Right lobe of liver (tissue), 6 donors: ENCODE results near the gene DISP3. TPM values are rescaled to one million over a fixed set of nuclear protein-coding genes. Genes with fewer than 3 reads are reported as not detected.

Experiments used
- ATAC-seq, 4 donors: fragments of 200-7000 bp; cut with Tn5 transposase; one replicate each; pipeline ENCODE4 v1.9.1; 2020; ENCODE audit warnings: mild to moderate bottlenecking in 4 of 4, moderate library complexity in 4 of 4
- DNase-seq, 3 donors: peaks; one replicate each; pipeline ENCODE4 v3.0.0-alpha.2; 2020
- H3K27ac ChIP-seq, 3 donors: fragments of 200-600 bp; one replicate each; pipeline ENCODE4 v1.8.0; 2022
- H3K27me3 ChIP-seq, 2 donors: fragments of 200-600 bp; one replicate each; pipeline ENCODE4 v1.8.0; 2022
- H3K36me3 ChIP-seq, 4 donors: fragments of 200-600 bp; sonication (generic) in 1 of 4; one replicate each; pipeline versions ENCODE4 v1.5.1 to v1.8.0; 2017 to 2022; ENCODE audit warnings: control low read depth in 1 of 4
- H3K4me1 ChIP-seq, 4 donors: fragments of 200-600 bp; sonication (generic) in 1 of 4; one replicate each; pipeline versions ENCODE4 v1.5.1 to v1.8.0; 2017 to 2022; ENCODE audit warnings: control low read depth in 1 of 4
- H3K4me3 ChIP-seq, 3 donors: fragments of 200-600 bp; one replicate each; pipeline ENCODE4 v1.8.0; 2022
- H3K9me3 ChIP-seq, 4 donors: fragments of 200-600 bp; sonication (generic) in 1 of 4; one replicate each; pipeline versions ENCODE4 v1.5.1 to v1.8.0; 2017 to 2022; ENCODE audit warnings: control low read depth in 1 of 4
- POLR2A ChIP-seq: fragments of 450-650 bp; IDR thresholded peaks from one replicate; pipeline ENCODE4 v1.6.1; 2017; ENCODE audit warnings: antibody characterized with exemption, mild to moderate bottlenecking
- WGBS: methylation state at CpG from one replicate; pipeline ENCODE4 v1.1.6; 2018; ENCODE audit warnings: low coverage, low lambda C conversion rate; ENCODE audit not compliant: insufficient coverage; ENCODE audit errors: missing lambda C conversion rate; 5-methylcytosine and 5-hydroxymethylcytosine counted together
- intact Hi-C, 2 donors: fragments of 100-400 bp; cut with DNase I; formaldehyde crosslinking; loops; one replicate each; pipeline versions ENCODE4 v1.11.2 to v1.14.1; 2022
- total RNA-seq, 6 experiments: library from RNA; depleted of rRNA in 2 of 6; stranded (reverse); fragments of >200 nt in 2 of 6; fragmentation: NEBNext Ultra II Directional in 3 of 6; extraction: Animal tissue kit (Norgen Biotek cat#: 25700) in 3 of 6; gene quantifications; one replicate each; pipeline versions ENCODE4 v1.1.0 to v1.2.4, GENCODE V29; 2016 to 2023
- TF ChIP-seq, protein P1 (sequence below), 4 donors: fragments of 200-600 bp in 3 of 4; fragments of 450-650 bp in 1 of 4; IDR thresholded peaks; one replicate each; pipeline versions ENCODE4 v1.5.1 to v1.8.0; 2016 to 2022; ENCODE audit warnings: antibody characterized with exemption in 4 of 4, mild to moderate bottlenecking in 2 of 4
- donor health status: DM: no; HTN: yes; CAD: no.
- donor health status: DM: no; HTN: no; CAD: no.
- donor health status: DM: no; HTN: no; CAD: no.
- donor health status: DM: no; HTN: yes; CAD: no.
- donor health status: DM: no; HTN: yes; CAD: no.

Gene DISP3
- total RNA-seq, 6 experiments from 2014 or later = 0.06 TPM; not detected in 5

DNA sequence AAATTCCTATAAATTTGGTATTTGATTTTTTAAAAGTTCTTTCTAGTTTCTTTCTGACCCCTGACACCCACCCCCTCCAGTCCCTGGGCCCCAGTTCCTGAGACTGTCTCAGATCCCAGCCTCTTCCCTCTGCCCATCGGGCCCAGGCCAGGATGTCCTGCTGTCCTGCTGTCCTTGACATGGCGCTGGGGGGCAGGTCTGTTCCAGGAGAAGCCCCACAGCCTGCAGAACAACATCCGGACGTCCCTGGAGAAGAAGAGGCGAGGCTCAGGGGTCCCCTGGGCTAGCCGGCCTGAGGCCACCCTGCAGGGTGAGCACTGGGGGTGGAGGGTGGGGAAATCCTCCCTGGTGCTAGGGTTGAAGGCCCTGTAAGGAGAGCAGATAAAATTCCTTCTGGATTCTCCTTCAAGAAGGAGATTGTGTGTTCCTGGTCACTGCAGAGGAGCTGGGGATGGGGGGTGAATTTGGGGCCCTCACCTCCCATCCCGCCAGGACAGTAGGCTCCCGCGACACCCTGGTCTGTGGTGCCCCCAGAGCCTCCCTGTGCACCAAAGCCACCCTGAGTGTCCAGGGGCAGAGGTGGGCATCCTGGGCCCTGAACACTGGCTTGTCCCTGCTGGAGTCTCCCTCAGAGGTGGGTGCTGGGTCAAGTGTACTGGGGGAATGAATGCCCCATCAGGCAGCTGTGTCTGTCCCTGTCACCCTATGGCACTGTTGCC, 45.0 kb downstream of the DISP3 start:
- H3K4me3 ChIP-seq = no peak overlapping the region
- no peaks in the 10 kb centered on the region for H3K9me3 ChIP-seq
- peak in 1 of 4 donors; percentile 14 for ATAC-seq
- TF ChIP-seq, protein P1, sequence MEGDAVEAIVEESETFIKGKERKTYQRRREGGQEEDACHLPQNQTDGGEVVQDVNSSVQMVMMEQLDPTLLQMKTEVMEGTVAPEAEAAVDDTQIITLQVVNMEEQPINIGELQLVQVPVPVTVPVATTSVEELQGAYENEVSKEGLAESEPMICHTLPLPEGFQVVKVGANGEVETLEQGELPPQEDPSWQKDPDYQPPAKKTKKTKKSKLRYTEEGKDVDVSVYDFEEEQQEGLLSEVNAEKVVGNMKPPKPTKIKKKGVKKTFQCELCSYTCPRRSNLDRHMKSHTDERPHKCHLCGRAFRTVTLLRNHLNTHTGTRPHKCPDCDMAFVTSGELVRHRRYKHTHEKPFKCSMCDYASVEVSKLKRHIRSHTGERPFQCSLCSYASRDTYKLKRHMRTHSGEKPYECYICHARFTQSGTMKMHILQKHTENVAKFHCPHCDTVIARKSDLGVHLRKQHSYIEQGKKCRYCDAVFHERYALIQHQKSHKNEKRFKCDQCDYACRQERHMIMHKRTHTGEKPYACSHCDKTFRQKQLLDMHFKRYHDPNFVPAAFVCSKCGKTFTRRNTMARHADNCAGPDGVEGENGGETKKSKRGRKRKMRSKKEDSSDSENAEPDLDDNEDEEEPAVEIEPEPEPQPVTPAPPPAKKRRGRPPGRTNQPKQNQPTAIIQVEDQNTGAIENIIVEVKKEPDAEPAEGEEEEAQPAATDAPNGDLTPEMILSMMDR (IDR thresholded peaks at IDR 0.05) = no peak
- no peak for TF ChIP-seq POLR2A
- no peaks in the 10 kb centered on the region for H3K27me3 ChIP-seq
- H3K4me1 ChIP-seq = no peaks in the 10 kb centered on the region
- H3K36me3 ChIP-seq = no peaks in the 10 kb centered on the region
- intact Hi-C loops = no loop called here
- no peak overlapping the region for H3K27ac ChIP-seq
- WGBS = 39% methylated on average over 4 of the region's 9 CpGs
- DNase-seq = peak in 1 of 3 donors; percentile 50

DNA sequence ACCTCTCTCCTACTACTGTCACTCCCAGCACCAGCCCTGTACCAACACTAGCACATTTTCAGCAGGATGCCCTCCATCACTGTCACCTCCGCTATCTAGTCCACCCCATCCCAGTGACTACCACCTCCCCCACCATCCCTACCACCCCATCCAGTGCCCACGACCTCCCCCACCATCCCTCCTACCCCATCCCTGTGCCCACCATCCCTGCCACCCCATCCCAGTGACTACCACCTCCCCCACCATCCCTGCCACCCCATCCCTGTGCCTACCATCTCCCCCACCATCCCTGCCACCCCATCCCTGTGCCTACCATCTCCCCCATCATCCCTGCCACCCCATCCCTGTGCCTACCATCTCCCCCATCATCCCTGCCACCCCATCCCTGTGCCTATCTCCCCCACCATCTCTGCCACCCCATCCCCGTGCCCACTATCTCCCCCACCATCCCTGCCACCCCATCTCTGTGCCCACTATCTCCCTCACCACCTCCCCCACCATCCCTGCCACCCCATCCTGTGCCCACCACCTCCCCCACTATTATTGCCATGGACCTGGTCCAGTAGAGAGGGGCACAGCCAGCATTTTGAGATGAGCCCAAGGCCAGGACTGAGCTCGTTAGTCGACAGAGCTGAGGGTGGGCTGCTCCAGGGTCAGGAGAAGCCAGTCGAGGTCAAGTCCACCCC, 45.7 kb downstream of the DISP3 start:
- WGBS = 57% methylated on average over 6 of the region's 6 CpGs
- intact Hi-C loops = no loop called here
- DNase-seq (no peak), ATAC-seq (peak in 1 of 4 donors; percentile 17)
- no peaks in the 10 kb centered on the region for H3K27me3 ChIP-seq
- no peaks in the 10 kb centered on the region for H3K9me3 ChIP-seq
- no peak for TF ChIP-seq POLR2A
- TF ChIP-seq, protein P1 (IDR thresholded peaks at IDR 0.05) = no peak
- no peak overlapping the region for H3K4me3 ChIP-seq
- H3K27ac ChIP-seq = no peak overlapping the region
- no peaks in the 10 kb centered on the region for H3K4me1 ChIP-seq
- no peaks in the 10 kb centered on the region for H3K36me3 ChIP-seq

DNA sequence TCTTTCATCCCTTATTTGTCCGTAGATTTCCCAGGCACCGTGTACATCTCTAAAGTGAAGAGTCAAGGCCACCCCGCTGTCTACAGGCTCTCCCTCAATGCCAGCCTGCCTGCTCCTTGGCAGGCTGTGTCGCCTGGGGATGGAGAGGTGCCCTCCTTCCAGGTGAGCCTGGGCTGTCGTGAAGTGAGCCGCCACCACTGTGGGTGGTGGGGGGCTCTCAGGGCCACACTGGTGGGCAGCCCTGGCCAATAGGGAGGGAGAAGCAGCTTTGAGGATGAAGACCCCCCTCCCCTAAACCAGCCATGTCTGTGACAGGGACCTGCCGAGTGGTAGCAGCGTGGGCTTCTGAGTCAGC, 46.2 kb downstream of the DISP3 start:
- 66% methylated on average over 6 of the region's 8 CpGs for WGBS
- intact Hi-C loops = no loop called here
- no peak for ATAC-seq
- H3K27ac ChIP-seq = no peak overlapping the region
- DNase-seq = peak in 1 of 3 donors; percentile 30
- H3K27me3 ChIP-seq = no peaks in the 10 kb centered on the region
- TF ChIP-seq, protein P1 (IDR thresholded peaks at IDR 0.05) = no peak
- TF ChIP-seq POLR2A = no peak
- no peaks in the 10 kb centered on the region for H3K4me1 ChIP-seq
- H3K36me3 ChIP-seq = no peaks in the 10 kb centered on the region
- H3K4me3 ChIP-seq = no peak overlapping the region
- H3K9me3 ChIP-seq = no peaks in the 10 kb centered on the region

DNA sequence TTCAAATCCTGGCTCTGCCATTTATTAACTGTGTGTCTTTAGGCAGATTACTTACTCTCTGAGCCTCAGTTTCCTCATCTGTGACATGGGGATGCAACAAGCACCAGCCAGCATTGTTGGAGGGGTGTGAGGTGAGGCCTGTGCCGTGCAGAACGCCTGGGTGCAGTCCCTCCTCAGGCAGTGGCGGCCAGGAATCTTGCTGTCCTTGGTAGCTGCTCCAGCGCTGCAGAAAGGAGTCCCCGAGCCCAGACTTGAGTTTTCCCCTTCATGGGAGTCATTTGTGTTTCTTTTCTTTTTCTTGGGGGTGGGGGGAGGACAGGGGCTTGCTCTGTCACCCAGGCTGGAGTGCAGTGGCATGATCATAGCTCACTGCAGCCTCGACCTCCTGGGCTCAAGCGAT, 46.6 kb downstream of the DISP3 start:
- H3K27ac ChIP-seq = no peak overlapping the region
- intact Hi-C loops = no loop called here
- no peaks in the 10 kb centered on the region for H3K36me3 ChIP-seq
- WGBS = 20% methylated on average over 1 of the region's 7 CpGs
- H3K27me3 ChIP-seq = no peaks in the 10 kb centered on the region
- H3K4me3 ChIP-seq = no peak overlapping the region
- no peak for ATAC-seq
- H3K9me3 ChIP-seq = no peaks in the 10 kb centered on the region
- no peak for DNase-seq
- TF ChIP-seq, protein P1 (IDR thresholded peaks at IDR 0.05) = no peak
- no peak for TF ChIP-seq POLR2A
- H3K4me1 ChIP-seq = no peaks in the 10 kb centered on the region
